HepG2 (cell line): ENCODE data around the gene SNX22. TPM values are rescaled to one million over a fixed set of nuclear protein-coding genes. Genes with fewer than 3 reads are reported as not detected.

ENCODE experiments used
- ATAC-seq: fragments of 200-7000 bp; cut with Tn5 transposase; 3 replicates; pipeline ENCODE4 v1.9.1; 2020; ENCODE audit warnings: mild to moderate bottlenecking, moderate library complexity
- BruUV-seq: library from RNA; stranded (reverse); fragments of 400-500 nt; replicated peaks from 2 replicates; lab custom pipeline; 2021; lab: Mats Ljungman, UMichigan
- CTCF ChIA-PET: fragments of 300-600 bp; formaldehyde crosslinking; extraction: SDS; loops from one replicate; lab custom pipeline; 2021; ENCODE audit warnings: low total read pairs, inconsistent platforms, low intra/inter-chr PET ratio; lab: Yijun Ruan, JAX
- POLR2A ChIA-PET: fragments of 350-600 bp; sonication (Branson Sonifier 250); formaldehyde crosslinking; loops from one replicate; lab custom pipeline; 2020; ENCODE audit warnings: antibody characterized with exemption, inconsistent platforms; lab: Yijun Ruan, JAX
- DNase-seq: peaks from one replicate; pipeline ENCODE4 v3.0.0-alpha.2; 2015; ENCODE audit warnings: low spot score
- FAIRE-seq: peaks from 3 replicates; lab custom pipeline; 2011; peaks lifted over from hg19 to GRCh38; lab: Jason Lieb, UNC
- H2AFZ ChIP-seq: one replicate; pipeline ENCODE4 v1.6.1; 2011; ENCODE audit warnings: low read length, inconsistent platforms
- H3K27ac ChIP-seq: fragments of 300-600 bp; 3 replicates; pipeline ENCODE4 v1.8.0; 2011; ENCODE audit warnings: mixed run types, mild to moderate bottlenecking, mixed read lengths, low read length, inconsistent platforms; ENCODE audit not compliant: insufficient read depth; ENCODE audit errors: extremely low read length
- H3K27me3 ChIP-seq, 2 experiments: fragments of 200-600 bp in 1 of 2; 2 replicates in 1 of 2; 3 replicates in 1 of 2; pipeline versions ENCODE4 v1.6.0 to v1.8.0; 2011; ENCODE audit warnings: low read length in 2 of 2, mild to moderate bottlenecking in 2 of 2, moderate library complexity in 2 of 2, inconsistent platforms in 1 of 2; ENCODE audit not compliant: insufficient read depth in 2 of 2, control insufficient read depth in 1 of 2
- H3K36me3 ChIP-seq, 2 experiments: fragments of 200-600 bp in 1 of 2; replicated peaks in 1 of 2; 2 replicates in 1 of 2; 3 replicates in 1 of 2; pipeline versions ENCODE4 v1.5.1 to v1.8.0; 2011; ENCODE audit warnings: low read length in 2 of 2, inconsistent platforms in 1 of 2; ENCODE audit not compliant: insufficient read depth in 2 of 2, control insufficient read depth in 1 of 2
- H3K4me1 ChIP-seq: 2 replicates; pipeline ENCODE4 v1.5.1; 2012; ENCODE audit warnings: low read length, inconsistent platforms; ENCODE audit not compliant: insufficient read depth
- H3K4me2 ChIP-seq: 2 replicates; pipeline ENCODE4 v1.6.0; 2011; ENCODE audit warnings: low read depth, low read length, inconsistent platforms
- H3K4me3 ChIP-seq, 3 experiments: fragments of 200-600 bp in 1 of 3; sonication (generic), shearing (Covaris generic) in 1 of 3; replicated peaks in 1 of 3; 2 replicates each; pipeline ENCODE4 v1.5.1; 2011 to 2016; ENCODE audit warnings: low read length in 3 of 3, inconsistent platforms in 2 of 3, low read depth in 2 of 3, mild to moderate bottlenecking in 2 of 3, control low read depth in 1 of 3, mixed read lengths in 1 of 3; ENCODE audit not compliant: insufficient read depth in 1 of 3
- H3K79me2 ChIP-seq: one replicate; pipeline ENCODE4 v1.6.1; 2011; ENCODE audit warnings: low read length, inconsistent platforms; ENCODE audit not compliant: insufficient read depth
- H3K9ac ChIP-seq: 2 replicates; pipeline ENCODE4 v1.6.0; 2011; ENCODE audit warnings: mild to moderate bottlenecking, low read depth, low read length, inconsistent platforms; ENCODE audit not compliant: insufficient read depth
- H3K9me3 ChIP-seq: 2 replicates; pipeline ENCODE4 v1.5.1; 2012; ENCODE audit warnings: mild to moderate bottlenecking, low read length
- H4K20me1 ChIP-seq: 2 replicates; pipeline ENCODE4 v1.6.0; 2011; ENCODE audit warnings: inconsistent platforms, mild to moderate bottlenecking, low read length, moderate library complexity; ENCODE audit not compliant: insufficient read depth
- AGO2 ChIP-seq: fragments of 200-400 bp; formaldehyde crosslinking; optimal IDR thresholded peaks from 2 replicates; pipeline ENCODE3; 2017; ENCODE audit warnings: mild to moderate bottlenecking, low read depth, low read length, moderate library complexity
- BRCA1 ChIP-seq: sonication (generic); formaldehyde crosslinking; IDR thresholded peaks from 2 replicates; pipeline ENCODE4 v1.4.0; 2020; ENCODE audit warnings: missing genetic modification reagents
- CC2D1A ChIP-seq: sonication (generic); formaldehyde crosslinking; IDR thresholded peaks from 2 replicates; pipeline ENCODE4 v1.8.1; 2023; ENCODE audit warnings: mild to moderate bottlenecking, missing genetic modification reagents
- EP300 ChIP-seq, 3 experiments: sonication (generic) in 1 of 3; formaldehyde crosslinking in 1 of 3; IDR thresholded peaks; 2 replicates each; pipeline versions ENCODE4 v1.5.1 to v1.6.1; 2011 to 2020; ENCODE audit warnings: low read depth in 2 of 3, low read length in 2 of 3, borderline replicate concordance in 1 of 3, improper control_type of control experiment in 1 of 3, mild to moderate bottlenecking in 1 of 3, missing genetic modification reagents in 1 of 3, moderate library complexity in 1 of 3
- SAFB2 ChIP-seq: sonication (generic); formaldehyde crosslinking; IDR thresholded peaks from 2 replicates; pipeline ENCODE4 v1.5.1; 2020; ENCODE audit warnings: missing genetic modification reagents, low read depth, mild to moderate bottlenecking, borderline replicate concordance
- TEAD3 ChIP-seq: optimal IDR thresholded peaks from 2 replicates; pipeline ENCODE3; 2016; ENCODE audit warnings: borderline replicate concordance
- ZBTB7A ChIP-seq: sonication (generic); formaldehyde crosslinking; IDR thresholded peaks from 2 replicates; pipeline ENCODE4 v1.8.0; 2022; ENCODE audit warnings: mild to moderate bottlenecking, missing genetic modification reagents
- ZNF660 ChIP-seq: sonication (generic); formaldehyde crosslinking; IDR thresholded peaks from 2 replicates; pipeline ENCODE4 v1.5.1; 2020; ENCODE audit warnings: mild to moderate bottlenecking, low read depth, missing genetic modification reagents, borderline replicate concordance
- WGBS: methylation state at CpG from one replicate; pipeline ENCODE4 v1.1.6; 2017; ENCODE audit warnings: low lambda C conversion rate; 5-methylcytosine and 5-hydroxymethylcytosine counted together
- in situ Hi-C: cut with HindIII; loops from 2 replicates; pipeline ENCODE4 v1.10.0; 2017; ENCODE audit warnings: low pct_unique_long_range_greater_than_20kb; ENCODE audit not compliant: extremely low pct_ligation_motif_present
- intact Hi-C: fragments of 100-400 bp; cut with micrococcal nuclease; formaldehyde crosslinking; loops from one replicate; pipeline ENCODE4 v1.10.0; 2022; ENCODE audit not compliant: unreplicated experiment
- polyA plus RNA-seq, 8 experiments: library from polyadenylated mRNA; depleted of rRNA in 3 of 8; stranded (reverse) in 7 of 8; unstranded in 1 of 8; fragments of >200 nt; fragmentation: Illumina TruSeq in 4 of 8; extraction: Trizol in 4 of 8; gene quantifications; 2 replicates each; pipeline versions ENCODE4 v1.2.1 to v1.2.3, GENCODE V29; 2011 to 2016; ENCODE audit warnings: low read depth in 4 of 8, missing spikeins in 1 of 8, mixed read lengths in 1 of 8; ENCODE audit not compliant: insufficient read depth in 1 of 8
- total RNA-seq, 5 experiments: library from RNA; depleted of rRNA; stranded (reverse); fragments of >200 nt; fragmentation: Illumina TruSeq; extraction: Trizol; gene quantifications; 2 replicates each; pipeline ENCODE4 v1.2.3, GENCODE V29; 2016; ENCODE audit warnings: low read depth in 1 of 5

The SNX22 gene
- total and polyA plus RNA-seq, 2 of the 13 experiments (the other 11 are each of a cell fraction or from before 2014, with no cell fraction given), result 2.3 to 5.5 TPM

GRCh38 chr15:64143276-64143675 lies 8.3 kb upstream of the SNX22 start:
- Histone ChIP-seq H3K4me1 (peaks cover 53% of the 10 kb centered on the region), H3K4me3 (no peak overlapping the region), H3K27me3 (no peaks in the 10 kb centered on the region), H2AFZ (no peak overlapping the region), H3K27ac (no peak overlapping the region), H3K36me3 (peaks cover 14 to 27% of the 10 kb centered on the region in 2 experiments; a peak in 4 of 5 replicates), H3K9me3 (no peaks in the 10 kb centered on the region), H3K79me2 (no peaks in the 10 kb centered on the region), H3K4me2 (no peak overlapping the region), H4K20me1 (no peaks in the 10 kb centered on the region), H3K9ac (no peak overlapping the region)
- WGBS, result 91% methylated on average over 6 of the region's 6 CpGs
- TF ChIP-seq TEAD3 (CRISPR knock-in tag) (no peak), SAFB2 (CRISPR knock-in tag) (no peak), BRCA1 (CRISPR knock-in tag) (no peak), CC2D1A (CRISPR knock-in tag) (no peak)
- POLR2A ChIA-PET, result no interaction called here
- BruUV-seq, result no TSS peak
- CTCF ChIA-PET, result no interaction called here
- in situ Hi-C loops, result no loop called here
- no peak for DNase-seq
- FAIRE-seq, result no peak
- intact Hi-C loops, result no loop called here
- ATAC-seq, result no peak

GRCh38 chr15:64144192-64144564 lies 7.4 kb upstream of the SNX22 start:
- no peak overlapping the region for H2AFZ ChIP-seq
- no peak overlapping the region for H3K9ac ChIP-seq
- ChIA-PET POLR2A (no interaction called here), CTCF (no interaction called here)
- ATAC-seq, result no peak
- H3K27me3 ChIP-seq, result no peaks in the 10 kb centered on the region
- intact Hi-C loops, result no loop called here
- H4K20me1 ChIP-seq, result no peaks in the 10 kb centered on the region
- H3K9me3 ChIP-seq, result no peaks in the 10 kb centered on the region
- H3K36me3 ChIP-seq, result peaks cover 14 to 20% of the 10 kb centered on the region in 2 experiments; a peak in 4 of 5 replicates
- no peak for FAIRE-seq
- no peak overlapping the region for H3K27ac ChIP-seq
- H3K4me1 ChIP-seq, result peaks cover 54% of the 10 kb centered on the region
- in situ Hi-C loops, result no loop called here
- H3K4me3 ChIP-seq, result no peak overlapping the region
- no TSS peak for BruUV-seq
- no peak overlapping the region for H3K4me2 ChIP-seq
- TF ChIP-seq ZNF660 (CRISPR knock-in tag) (no peak), ZBTB7A (CRISPR knock-in tag) (no peak), EP300 (IDR thresholded peaks at IDR 0.05; ENCODE audit: low read depth in 2 of 2, low read length in 2 of 2) (no peak), EP300 (CRISPR knock-in tag; IDR thresholded peaks at IDR 0.05; ENCODE audit: borderline replicate concordance) (no peak), AGO2 (peak; percentile 30)
- TF ChIP-seq, all 625 proteins: peak for 1
- DNase-seq, result no peak
- H3K79me2 ChIP-seq, result no peaks in the 10 kb centered on the region
- 92% methylated on average over 8 of the region's 8 CpGs for WGBS
